ENCODE results near the gene KANSL1L.

DNA sequence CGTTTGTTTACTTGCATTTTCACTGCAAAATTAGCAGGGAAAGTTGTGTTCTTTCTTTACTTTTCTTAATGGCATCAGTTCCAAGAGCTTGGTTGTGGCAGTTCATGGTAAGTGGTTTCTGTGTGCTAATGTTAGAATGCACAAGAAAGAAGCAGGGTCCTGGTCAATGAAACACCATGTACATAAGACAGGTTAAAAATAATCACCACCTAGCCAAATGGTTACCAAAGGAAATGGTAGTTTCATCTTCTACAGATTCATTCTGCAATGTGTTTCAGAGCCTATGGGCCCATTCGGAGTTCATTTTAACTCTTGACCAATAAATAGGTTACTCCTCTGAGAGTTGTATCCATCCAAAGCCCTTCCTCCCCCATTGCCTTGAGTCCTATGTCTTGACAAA, 186.9 kb downstream of the KANSL1L start:
- TF ChIP-seq, protein P1, sequence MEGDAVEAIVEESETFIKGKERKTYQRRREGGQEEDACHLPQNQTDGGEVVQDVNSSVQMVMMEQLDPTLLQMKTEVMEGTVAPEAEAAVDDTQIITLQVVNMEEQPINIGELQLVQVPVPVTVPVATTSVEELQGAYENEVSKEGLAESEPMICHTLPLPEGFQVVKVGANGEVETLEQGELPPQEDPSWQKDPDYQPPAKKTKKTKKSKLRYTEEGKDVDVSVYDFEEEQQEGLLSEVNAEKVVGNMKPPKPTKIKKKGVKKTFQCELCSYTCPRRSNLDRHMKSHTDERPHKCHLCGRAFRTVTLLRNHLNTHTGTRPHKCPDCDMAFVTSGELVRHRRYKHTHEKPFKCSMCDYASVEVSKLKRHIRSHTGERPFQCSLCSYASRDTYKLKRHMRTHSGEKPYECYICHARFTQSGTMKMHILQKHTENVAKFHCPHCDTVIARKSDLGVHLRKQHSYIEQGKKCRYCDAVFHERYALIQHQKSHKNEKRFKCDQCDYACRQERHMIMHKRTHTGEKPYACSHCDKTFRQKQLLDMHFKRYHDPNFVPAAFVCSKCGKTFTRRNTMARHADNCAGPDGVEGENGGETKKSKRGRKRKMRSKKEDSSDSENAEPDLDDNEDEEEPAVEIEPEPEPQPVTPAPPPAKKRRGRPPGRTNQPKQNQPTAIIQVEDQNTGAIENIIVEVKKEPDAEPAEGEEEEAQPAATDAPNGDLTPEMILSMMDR (IDR thresholded peaks at IDR 0.05; ENCODE audit: insufficient read depth, low read length, poor library complexity, severe bottlenecking), result no peak
- no peak for TF ChIP-seq EZH2phosphoT487 (conservative IDR thresholded peaks at IDR 0.05; ENCODE audit: low read length)
